ENCODE data around the gene CSPG5.

CSPG5 gene

GRCh38 chr3:47578691-47579632 lies at the start of gene CSPG5:
CSPG5 (minus strand) TSS chr3:47578865; CDS start chr3:47578693, 172 bp downstream.
- CTCF ChIA-PET: interaction anchor here (0.8 kb wide), 1 partner anchor 57 kb away, joined by 4 read pairs; no protein-coding TSS in a partner anchor
- POLR2A ChIA-PET: no interaction called here
- TF ChIP-seq CTCF (IDR thresholded peaks at IDR 0.05; ENCODE audit: control extremely low read depth, extremely low read depth, low read depth, missing control alignments): peak; percentile 10
- DNase-seq (ENCODE audit: extremely low spot score): peak; percentile 62

GRCh38 chr3:47628426-47628825 lies 49.8 kb upstream of the CSPG5 start:
- DNase-seq (ENCODE audit: extremely low spot score): no peak
- ChIA-PET CTCF (interaction anchor here (2.3 kb wide), 1 partner anchor 11 kb away, joined by 11 read pairs; no protein-coding TSS in a partner anchor), POLR2A (no interaction called here)
- TF ChIP-seq CTCF (IDR thresholded peaks at IDR 0.05; ENCODE audit: control extremely low read depth, extremely low read depth, low read depth, missing control alignments): no peak

GRCh38 chr3:47622671-47623461 lies 44.2 kb upstream of the CSPG5 start:
- no peak for TF ChIP-seq CTCF (IDR thresholded peaks at IDR 0.05; ENCODE audit: control extremely low read depth, extremely low read depth, low read depth, missing control alignments)
- no peak for DNase-seq (ENCODE audit: extremely low spot score)
- ChIA-PET CTCF (interaction anchor here (2.1 to 2.4 kb wide), 3 partner anchors 9 to 27 kb away, joined by 7 to 10 read pairs (median 7); no protein-coding TSS in a partner anchor), POLR2A (interaction anchor here (0.7 kb wide), 1 partner anchor 9 kb away, joined by 10 read pairs; no protein-coding TSS in a partner anchor)

- no peak for TF ChIP-seq CTCF (IDR thresholded peaks at IDR 0.05; ENCODE audit: control extremely low read depth, extremely low read depth, low read depth, missing control alignments)
- POLR2A ChIA-PET: interaction anchor here (0.5 kb wide), 1 partner anchor 9 kb away, joined by 7 read pairs; no protein-coding TSS in a partner anchor
- CTCF ChIA-PET: interaction anchor here (0.7 to 3.4 kb wide), 8 partner anchors 8 to 257 kb away, joined by 3 to 11 read pairs (median 3); no protein-coding TSS in a partner anchor
- no peak for DNase-seq (ENCODE audit: extremely low spot score)
Observed at GRCh38 chr3:47617086-47618010, 38.7 kb upstream of the CSPG5 start.

GRCh38 chr3:47614788-47615187 lies 36.1 kb upstream of the CSPG5 start:
- ChIA-PET CTCF (interaction anchor here (1.6 to 2.5 kb wide), 2 partner anchors 17 to 19 kb away, joined by 6 to 9 read pairs; no protein-coding TSS in a partner anchor), POLR2A (no interaction called here)
- no peak for DNase-seq (ENCODE audit: extremely low spot score)
- TF ChIP-seq CTCF (IDR thresholded peaks at IDR 0.05; ENCODE audit: control extremely low read depth, extremely low read depth, low read depth, missing control alignments): no peak

All from GM10248 (cell line).